22Rv1 (cell line): Measurements from ENCODE around the gene VBP1.

Source experiments
- CTCF ChIP-seq: fragments of 450-650 bp; IDR thresholded peaks from 2 replicates; pipeline ENCODE4 v1.5.1; 2017; ENCODE audit warnings: mild to moderate bottlenecking
- ZFX ChIP-seq: fragments of 450-650 bp; IDR thresholded peaks from 2 replicates; pipeline ENCODE4 v1.6.1; 2017; ENCODE audit warnings: antibody characterized with exemption, borderline replicate concordance

- TF ChIP-seq CTCF: no peak
- TF ChIP-seq ZFX: no peak
Measured at GRCh38 chrX:155188786-155189185, 27.5 kb upstream of the VBP1 start.
